HUDEP-2 (cell line): ENCODE results near the gene SPACDR.
"Not testable (repeated sequence)": the region's sequence is repeated elsewhere in the genome, so short reads cannot be mapped to it uniquely, and the experiment has no call there.

Source experiments
- DNase-seq, 76 experiments: peaks; one replicate each; lab custom pipeline; 2025; ENCODE audit not compliant: unreplicated experiment in 76 of 76; lab: John Stamatoyannopoulos, UW

SPACDR gene

GRCh38 chr7:100467638-100468373 lies 3.7 kb upstream of the SPACDR start:
- no peak for DNase-seq

DNA sequence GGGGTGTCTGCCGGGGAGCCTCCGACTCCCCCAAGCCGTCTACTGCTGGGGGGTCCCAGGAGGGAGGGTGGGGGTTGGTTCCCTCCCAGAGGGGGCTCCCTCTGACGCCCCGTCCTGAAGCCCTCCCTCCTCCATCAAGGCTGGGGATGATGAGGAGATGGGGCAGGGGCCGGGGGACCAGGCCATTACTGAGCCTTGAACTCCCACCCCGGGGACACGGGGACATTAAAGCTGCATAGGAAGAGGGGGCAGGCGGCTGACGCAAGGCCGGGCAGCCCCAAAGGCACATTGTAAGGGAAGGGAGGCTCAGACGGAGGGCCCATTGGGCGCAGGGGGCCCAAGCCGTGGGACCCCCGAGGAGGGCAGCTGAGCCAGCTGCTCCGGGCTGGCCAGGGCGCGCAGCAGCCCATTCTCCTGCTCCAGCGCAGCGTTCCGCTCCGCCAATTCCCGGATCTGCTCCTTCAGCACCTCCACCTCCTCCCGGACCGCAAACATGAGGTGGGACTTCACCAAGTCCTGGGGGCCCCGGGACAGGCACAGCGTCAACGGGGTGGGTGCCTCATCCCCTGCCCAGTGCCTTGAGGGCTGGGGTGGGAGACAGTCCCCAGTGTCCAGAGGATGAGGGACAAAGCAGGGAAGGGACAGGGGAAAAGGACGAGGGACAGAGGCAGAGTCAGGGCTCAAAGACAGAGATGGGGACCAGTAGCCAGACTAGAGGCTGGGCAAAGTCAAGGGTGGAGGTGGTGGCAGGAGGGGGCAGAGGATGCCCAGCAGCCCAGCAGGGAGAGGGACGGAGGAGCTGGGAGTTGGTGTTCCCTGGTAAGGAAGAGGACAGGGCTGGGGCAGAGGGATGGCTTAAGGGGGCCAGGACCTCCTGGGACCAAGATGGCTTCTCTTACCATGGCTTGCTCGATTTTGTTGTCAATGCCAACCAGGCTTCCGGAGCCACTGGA lies 2.9 kb upstream of the SPACDR start:
- no peak for DNase-seq

- DNase-seq, result peak in 66 of 76 experiments; percentile 4 to 79 (median 54)
Measured at GRCh38 chr7:100465702-100466311, 1.7 kb upstream of the SPACDR start.

DNA sequence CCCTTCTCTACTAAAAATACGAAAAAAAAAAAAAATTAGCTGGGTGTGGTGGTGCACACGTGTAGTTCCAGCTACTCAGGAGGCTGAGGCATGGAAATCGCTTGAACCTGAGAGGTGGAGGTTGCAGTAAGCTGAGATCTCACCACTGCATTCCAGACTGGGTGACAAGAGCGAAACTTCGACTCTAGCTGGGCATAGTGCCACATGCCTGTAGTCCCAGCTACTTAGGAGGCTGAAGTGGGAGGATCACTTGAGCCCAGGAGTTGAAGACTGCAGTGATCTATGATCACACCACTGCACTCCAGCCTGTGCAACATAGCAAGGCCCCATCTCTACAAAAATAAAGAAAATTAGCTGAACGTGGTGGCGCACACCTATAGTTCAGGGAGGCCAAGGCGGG lies 1.2 kb upstream of the SPACDR start:
- no peak for DNase-seq

- DNase-seq, result no peak
Measured at GRCh38 chr7:100464791-100465190, 731 bp upstream of the SPACDR start.

DNA sequence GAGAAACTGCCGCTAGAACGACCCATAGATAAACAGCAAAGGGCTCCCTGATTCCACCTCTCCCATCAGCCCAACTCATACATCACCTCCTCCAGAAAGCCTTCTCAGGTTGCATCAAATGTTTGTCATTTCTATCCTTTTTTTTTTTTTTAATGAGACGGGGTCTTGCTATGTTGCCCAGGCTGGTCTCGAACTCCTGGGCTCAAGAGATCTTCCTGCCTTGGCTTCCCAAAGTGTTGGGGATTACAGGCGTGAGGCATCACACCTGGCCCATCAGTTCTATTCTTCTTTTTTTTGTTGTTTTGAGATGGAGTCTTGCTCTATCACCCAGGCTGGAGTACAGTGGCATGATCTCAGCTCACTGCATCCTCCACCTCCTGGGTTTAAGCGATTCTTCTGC lies 7.0 kb downstream of the SPACDR start:
- no peak for DNase-seq

GRCh38 chr7:100456562-100456961 lies 7.5 kb downstream of the SPACDR start:
- no peak for DNase-seq

DNA sequence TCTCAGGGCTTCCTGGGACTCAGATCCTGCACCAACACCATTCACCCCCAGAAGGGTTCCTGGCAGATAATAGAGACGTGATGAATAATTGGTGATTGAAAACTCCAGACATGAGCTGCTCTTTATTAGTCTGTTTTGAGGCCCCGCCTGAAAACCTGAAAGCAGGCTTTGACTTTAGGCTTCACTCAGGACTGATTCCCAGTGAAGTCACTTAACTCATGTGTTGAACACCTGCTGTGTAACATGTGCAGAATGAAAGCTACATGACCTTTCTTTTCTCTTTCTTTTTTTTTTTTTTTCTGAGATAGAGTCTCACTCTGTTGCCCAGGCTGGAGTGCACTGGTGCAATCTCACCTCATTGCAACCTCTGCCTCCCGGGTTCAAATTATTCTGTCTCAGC lies 8.9 kb downstream of the SPACDR start:
- no peak for DNase-seq

DNA sequence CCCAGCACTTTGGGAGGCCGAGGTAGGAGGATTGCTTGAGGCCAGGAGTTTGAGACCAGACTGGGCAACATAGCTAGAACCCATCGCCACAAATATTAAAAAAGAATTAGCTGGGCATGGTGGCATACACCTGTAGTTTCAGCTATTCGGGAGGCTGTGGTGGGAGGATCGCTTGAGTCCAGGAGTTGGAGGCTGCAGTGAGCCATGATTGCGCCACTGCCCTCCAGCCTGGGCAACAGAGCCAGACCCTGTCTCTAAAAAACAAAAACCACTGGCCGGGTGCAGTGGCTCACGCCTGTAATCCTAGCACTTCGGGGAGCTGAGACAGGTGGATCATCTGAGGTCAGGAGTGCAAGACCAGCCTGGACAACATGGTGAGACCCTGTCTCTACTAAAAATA lies 10.2 kb downstream of the SPACDR start:
- DNase-seq, result not testable (repeated sequence)

GRCh38 chr7:100452513-100452912 lies 11.5 kb downstream of the SPACDR start:
- no peak for DNase-seq

- DNase-seq, result no peak
Measured at GRCh38 chr7:100449190-100449795, 14.8 kb downstream of the SPACDR start.

GRCh38 chr7:100447363-100447762 lies 16.7 kb downstream of the SPACDR start:
- DNase-seq, result not testable (repeated sequence)

GRCh38 chr7:100446040-100446439 lies 18.0 kb downstream of the SPACDR start:
- DNase-seq, result no peak

GRCh38 chr7:100444311-100445278 lies 19.5 kb downstream of the SPACDR start:
- DNase-seq, result peak in 20 of 76 experiments; percentile 3 to 50 (median 30)

- DNase-seq, result no peak
Measured at GRCh38 chr7:100443096-100443840, 20.8 kb downstream of the SPACDR start.

GRCh38 chr7:100441641-100442535 lies 22.2 kb downstream of the SPACDR start:
- DNase-seq, result no peak

DNA sequence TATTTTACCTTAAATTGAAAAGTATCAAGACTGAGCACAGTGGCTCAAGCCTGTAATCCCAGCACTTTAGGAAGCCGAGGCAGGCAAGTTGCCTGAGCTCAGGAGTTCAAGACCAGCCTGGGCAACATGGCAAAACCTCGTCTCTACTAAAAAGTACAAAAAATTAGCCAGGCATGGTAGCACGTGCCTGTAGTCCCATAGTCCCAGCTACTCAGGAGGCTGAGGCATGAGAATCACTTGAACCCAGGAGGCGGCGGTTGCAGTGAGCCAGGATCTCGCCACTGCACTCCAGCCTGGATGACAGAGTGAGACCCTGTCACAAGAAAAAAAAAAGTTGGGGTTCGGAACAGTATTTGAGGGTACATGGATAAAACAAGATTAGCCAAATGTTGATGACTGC lies 24.8 kb downstream of the SPACDR start:
- DNase-seq, result not testable (repeated sequence)

- not testable (repeated sequence) for DNase-seq
Measured at GRCh38 chr7:100438731-100439130, 25.3 kb downstream of the SPACDR start.
